GM12873 (cell line): ENCODE results near the gene EXD3.

Experiments used
- CTCF ChIP-seq: IDR thresholded peaks from 2 replicates; pipeline ENCODE4 v1.5.1; 2012; ENCODE audit warnings: low read depth, mild to moderate bottlenecking, moderate library complexity, low read length, control low read depth; ENCODE audit not compliant: insufficient read depth; ENCODE audit errors: missing control alignments

The EXD3 gene

GRCh38 chr9:137433349-137433915 lies 10.5 kb upstream of the EXD3 start:
- TF ChIP-seq CTCF: no peak

GRCh38 chr9:137432687-137433348 lies 9.9 kb upstream of the EXD3 start:
- no peak for TF ChIP-seq CTCF

GRCh38 chr9:137431416-137431931 lies 8.5 kb upstream of the EXD3 start:
- no peak for TF ChIP-seq CTCF

- no peak for TF ChIP-seq CTCF
Measured at GRCh38 chr9:137430723-137431415, 7.9 kb upstream of the EXD3 start.

- no peak for TF ChIP-seq CTCF
Measured at GRCh38 chr9:137429974-137430722, 7.2 kb upstream of the EXD3 start.

- TF ChIP-seq CTCF: no peak
Measured at GRCh38 chr9:137429546-137429890, 6.6 kb upstream of the EXD3 start.

GRCh38 chr9:137428841-137429545 lies 6.0 kb upstream of the EXD3 start:
- no peak for TF ChIP-seq CTCF
